ENCODE measurements around the gene SLC35B1.

- TF ChIP-seq EZH2 (IDR thresholded peaks at IDR 0.05; ENCODE audit: low read depth), result no peak
- TF ChIP-seq, protein P1, sequence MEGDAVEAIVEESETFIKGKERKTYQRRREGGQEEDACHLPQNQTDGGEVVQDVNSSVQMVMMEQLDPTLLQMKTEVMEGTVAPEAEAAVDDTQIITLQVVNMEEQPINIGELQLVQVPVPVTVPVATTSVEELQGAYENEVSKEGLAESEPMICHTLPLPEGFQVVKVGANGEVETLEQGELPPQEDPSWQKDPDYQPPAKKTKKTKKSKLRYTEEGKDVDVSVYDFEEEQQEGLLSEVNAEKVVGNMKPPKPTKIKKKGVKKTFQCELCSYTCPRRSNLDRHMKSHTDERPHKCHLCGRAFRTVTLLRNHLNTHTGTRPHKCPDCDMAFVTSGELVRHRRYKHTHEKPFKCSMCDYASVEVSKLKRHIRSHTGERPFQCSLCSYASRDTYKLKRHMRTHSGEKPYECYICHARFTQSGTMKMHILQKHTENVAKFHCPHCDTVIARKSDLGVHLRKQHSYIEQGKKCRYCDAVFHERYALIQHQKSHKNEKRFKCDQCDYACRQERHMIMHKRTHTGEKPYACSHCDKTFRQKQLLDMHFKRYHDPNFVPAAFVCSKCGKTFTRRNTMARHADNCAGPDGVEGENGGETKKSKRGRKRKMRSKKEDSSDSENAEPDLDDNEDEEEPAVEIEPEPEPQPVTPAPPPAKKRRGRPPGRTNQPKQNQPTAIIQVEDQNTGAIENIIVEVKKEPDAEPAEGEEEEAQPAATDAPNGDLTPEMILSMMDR (conservative IDR thresholded peaks at IDR 0.05), result no peak
Measured at GRCh38 chr17:49716668-49717364, 9.1 kb upstream of the SLC35B1 start.
